Amniotic stem cell (primary cell): ENCODE measurements around the gene C4A.
"Not testable (repeated sequence)": the region's sequence is repeated elsewhere in the genome, so short reads cannot be mapped to it uniquely, and the experiment has no call there.

Source experiments
- DNase-seq: peaks from one replicate; lab custom pipeline; 2025; lab: John Stamatoyannopoulos, UW

The C4A gene

DNA sequence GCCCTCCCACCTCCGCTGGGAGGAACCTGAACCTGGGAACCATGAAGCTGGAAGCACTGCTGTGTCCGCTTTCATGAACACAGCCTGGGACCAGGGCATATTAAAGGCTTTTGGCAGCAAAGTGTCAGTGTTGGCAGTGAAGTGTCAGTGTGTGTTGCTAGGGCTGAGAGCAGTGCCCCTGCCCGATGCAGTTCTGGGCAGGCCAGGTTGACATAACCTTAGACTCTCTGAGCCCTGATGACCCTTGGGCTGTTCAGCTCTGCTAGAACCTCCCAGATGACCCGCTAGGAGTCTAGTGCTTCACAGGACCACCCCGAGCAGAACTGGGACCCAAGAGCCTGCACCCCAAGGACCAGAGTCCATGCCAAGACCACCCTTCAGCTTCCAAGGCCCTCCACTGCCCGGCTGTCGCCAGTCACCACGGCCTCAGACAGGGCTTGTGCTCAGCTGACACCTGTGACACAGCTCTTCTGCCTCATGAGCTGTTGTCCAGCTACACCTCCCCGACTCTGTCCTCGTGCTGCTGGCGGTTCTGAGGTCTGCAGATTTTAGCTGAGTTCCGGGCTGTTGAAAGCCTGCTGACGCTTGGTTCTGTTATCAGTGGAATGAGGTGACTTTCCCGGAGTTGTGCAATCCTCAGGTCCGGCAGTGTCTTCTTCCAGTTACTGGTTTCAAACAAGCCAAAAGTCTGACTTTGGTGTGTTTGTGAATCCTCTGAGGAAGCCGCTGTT, 53.6 kb downstream of the C4A start:
- not testable (repeated sequence) for DNase-seq

DNA sequence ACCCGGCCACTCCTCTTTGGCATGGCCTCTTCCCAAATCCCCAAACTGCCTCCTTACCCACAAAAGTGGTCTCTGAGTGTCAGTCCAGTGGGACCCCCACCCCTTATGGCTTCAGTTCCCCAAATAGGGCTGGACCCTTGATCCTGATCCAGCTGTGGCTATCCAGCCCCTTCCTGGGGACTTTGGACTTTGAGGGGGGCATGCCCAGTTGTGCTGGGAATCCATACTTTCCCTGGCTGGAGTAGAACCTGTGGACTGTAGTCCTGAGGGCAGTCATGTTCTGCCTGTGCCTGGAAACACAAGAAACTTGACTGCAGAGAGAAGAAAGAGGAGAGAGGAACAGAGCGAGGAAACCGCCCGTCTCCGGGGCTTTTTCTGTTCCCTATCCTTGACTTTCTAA, 55.3 kb downstream of the C4A start:
- DNase-seq, result not testable (repeated sequence)

DNA sequence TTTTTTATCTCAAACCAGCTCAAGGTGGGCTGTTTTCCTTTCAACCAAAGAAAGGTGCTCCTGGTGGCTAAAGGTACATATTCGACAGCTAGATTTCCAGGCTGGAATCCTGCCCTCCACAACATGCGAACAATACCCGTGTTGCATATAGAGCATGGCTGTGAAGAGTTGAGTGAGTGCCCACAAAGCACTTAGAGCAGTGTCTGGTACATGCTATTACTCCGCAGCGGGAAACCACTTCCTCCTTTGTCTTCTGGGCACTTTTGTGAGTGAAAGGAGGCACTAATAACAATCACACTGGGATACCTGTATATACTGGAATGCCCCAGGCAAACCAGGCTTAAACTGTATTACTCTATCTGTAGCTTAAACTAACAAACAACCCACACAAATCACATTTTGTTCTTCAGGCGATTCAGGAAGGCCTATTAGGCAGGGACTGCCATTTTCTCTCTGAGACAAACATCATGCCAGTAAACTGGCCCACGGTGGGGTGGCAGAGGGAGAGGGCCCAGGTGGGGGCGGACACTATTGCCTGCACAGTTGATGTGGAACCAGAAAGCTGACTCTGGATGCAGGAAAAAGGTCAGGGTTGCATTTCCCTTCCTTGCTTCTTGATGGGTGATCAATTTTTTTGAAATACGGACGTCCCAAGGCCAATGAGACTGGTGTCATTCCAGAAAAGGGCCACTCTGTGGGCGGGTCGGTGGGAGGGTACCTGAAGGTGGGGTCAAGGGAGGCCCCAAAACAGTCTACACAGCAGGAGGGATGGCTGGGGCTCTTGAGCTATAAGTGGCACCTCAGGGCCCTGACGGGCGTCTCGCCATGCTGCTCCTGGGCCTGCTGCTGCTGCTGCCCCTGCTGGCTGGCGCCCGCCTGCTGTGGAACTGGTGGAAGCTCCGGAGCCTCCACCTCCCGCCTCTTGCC, 56.0 kb downstream of the C4A start, which contains the start of gene CYP21A2:
Gene CYP21A2, plus strand, starts transcription at position 818 of the 927 bp plus-strand sequence. Its CDS starts 8 bp downstream, at position 826.
- not testable (repeated sequence) for DNase-seq

DNA sequence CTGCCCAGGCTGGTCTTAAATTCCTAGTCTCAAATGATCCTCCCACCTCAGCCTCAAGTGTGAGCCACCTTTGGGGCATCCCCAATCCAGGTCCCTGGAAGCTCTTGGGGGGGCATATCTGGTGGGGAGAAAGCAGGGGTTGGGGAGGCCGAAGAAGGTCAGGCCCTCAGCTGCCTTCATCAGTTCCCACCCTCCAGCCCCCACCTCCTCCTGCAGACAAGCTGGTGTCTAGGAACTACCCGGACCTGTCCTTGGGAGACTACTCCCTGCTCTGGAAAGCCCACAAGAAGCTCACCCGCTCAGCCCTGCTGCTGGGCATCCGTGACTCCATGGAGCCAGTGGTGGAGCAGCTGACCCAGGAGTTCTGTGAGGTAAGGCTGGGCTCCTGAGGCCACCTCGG, 57.0 kb downstream of the C4A start:
- not testable (repeated sequence) for DNase-seq

DNA sequence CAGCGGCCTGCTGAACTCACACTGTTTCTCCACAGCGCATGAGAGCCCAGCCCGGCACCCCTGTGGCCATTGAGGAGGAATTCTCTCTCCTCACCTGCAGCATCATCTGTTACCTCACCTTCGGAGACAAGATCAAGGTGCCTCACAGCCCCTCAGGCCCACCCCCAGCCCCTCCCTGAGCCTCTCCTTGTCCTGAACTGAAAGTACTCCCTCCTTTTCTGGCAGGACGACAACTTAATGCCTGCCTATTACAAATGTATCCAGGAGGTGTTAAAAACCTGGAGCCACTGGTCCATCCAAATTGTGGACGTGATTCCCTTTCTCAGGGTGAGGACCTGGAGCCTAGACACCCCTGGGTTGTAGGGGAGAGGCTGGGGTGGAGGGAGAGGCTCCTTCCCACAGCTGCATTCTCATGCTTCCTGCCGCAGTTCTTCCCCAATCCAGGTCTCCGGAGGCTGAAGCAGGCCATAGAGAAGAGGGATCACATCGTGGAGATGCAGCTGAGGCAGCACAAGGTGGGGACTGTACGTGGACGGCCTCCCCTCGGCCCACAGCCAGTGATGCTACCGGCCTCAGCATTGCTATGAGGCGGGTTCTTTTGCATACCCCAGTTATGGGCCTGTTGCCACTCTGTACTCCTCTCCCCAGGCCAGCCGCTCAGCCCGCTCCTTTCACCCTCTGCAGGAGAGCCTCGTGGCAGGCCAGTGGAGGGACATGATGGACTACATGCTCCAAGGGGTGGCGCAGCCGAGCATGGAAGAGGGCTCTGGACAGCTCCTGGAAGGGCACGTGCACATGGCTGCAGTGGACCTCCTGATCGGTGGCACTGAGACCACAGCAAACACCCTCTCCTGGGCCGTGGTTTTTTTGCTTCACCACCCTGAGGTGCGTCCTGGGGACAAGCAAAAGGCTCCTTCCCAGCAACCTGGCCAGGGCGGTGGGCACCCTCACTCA, 57.7 kb downstream of the C4A start:
- DNase-seq, result not testable (repeated sequence)

DNA sequence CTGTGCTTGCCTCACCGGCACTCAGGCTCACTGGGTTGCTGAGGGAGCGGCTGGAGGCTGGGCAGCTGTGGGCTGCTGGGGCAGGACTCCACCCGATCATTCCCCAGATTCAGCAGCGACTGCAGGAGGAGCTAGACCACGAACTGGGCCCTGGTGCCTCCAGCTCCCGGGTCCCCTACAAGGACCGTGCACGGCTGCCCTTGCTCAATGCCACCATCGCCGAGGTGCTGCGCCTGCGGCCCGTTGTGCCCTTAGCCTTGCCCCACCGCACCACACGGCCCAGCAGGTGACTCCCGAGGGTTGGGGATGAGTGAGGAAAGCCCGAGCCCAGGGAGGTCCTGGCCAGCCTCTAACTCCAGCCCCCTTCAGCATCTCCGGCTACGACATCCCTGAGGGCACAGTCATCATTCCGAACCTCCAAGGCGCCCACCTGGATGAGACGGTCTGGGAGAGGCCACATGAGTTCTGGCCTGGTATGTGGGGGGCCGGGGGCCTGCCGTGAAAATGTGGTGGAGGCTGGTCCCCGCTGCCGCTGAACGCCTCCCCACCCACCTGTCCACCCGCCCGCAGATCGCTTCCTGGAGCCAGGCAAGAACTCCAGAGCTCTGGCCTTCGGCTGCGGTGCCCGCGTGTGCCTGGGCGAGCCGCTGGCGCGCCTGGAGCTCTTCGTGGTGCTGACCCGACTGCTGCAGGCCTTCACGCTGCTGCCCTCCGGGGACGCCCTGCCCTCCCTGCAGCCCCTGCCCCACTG, 58.6 kb downstream of the C4A start:
- not testable (repeated sequence) for DNase-seq

DNA sequence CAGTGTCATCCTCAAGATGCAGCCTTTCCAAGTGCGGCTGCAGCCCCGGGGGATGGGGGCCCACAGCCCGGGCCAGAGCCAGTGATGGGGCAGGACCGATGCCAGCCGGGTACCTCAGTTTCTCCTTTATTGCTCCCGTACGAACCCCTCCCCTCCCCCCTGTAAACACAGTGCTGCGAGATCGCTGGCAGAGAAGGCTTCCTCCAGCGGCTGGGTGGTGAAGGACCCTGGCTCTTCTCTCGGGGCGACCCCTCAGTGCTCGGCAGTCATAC, 59.1 kb downstream of the C4A start:
- not testable (repeated sequence) for DNase-seq

DNA sequence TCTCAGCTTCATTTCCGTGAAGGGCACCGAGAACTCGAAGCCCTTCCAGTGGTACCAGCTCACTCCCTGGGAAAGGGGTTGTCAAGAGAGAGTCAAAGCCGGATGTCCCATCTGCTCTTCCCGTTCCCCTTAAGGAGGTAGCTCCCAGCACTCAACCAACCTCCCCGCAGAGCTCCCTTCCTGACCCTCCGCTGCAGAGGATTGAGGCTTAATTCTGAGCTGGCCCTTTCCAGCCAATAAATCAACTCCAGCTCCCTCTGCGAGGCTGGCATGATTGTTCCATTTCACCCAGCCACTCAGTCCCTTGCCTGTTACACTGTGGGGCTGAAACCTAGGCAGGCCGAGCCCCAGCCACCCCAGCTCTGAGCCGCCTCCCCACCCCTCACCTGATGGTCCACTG, 59.5 kb downstream of the C4A start:
- not testable (repeated sequence) for DNase-seq

DNA sequence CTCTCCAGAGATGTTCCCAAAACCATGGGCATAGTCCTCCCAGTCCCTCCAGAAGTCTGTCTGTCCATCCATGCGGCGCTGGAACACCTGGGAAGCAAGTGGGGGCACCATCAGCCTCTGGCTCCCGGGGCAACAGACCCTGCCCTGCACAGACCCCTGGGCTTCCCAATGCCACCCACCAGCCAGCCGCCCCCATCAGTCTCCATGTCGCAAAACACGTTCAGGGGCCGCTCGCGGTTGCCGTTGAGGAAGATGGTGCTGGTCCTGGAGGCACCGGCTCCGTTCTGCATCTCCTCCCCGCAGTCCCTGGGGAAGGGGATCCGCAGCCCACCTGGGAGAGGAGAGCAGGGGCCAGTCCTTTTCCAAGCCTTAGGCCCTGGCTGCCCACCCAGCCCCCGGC, 60.4 kb downstream of the C4A start:
- not testable (repeated sequence) for DNase-seq

DNA sequence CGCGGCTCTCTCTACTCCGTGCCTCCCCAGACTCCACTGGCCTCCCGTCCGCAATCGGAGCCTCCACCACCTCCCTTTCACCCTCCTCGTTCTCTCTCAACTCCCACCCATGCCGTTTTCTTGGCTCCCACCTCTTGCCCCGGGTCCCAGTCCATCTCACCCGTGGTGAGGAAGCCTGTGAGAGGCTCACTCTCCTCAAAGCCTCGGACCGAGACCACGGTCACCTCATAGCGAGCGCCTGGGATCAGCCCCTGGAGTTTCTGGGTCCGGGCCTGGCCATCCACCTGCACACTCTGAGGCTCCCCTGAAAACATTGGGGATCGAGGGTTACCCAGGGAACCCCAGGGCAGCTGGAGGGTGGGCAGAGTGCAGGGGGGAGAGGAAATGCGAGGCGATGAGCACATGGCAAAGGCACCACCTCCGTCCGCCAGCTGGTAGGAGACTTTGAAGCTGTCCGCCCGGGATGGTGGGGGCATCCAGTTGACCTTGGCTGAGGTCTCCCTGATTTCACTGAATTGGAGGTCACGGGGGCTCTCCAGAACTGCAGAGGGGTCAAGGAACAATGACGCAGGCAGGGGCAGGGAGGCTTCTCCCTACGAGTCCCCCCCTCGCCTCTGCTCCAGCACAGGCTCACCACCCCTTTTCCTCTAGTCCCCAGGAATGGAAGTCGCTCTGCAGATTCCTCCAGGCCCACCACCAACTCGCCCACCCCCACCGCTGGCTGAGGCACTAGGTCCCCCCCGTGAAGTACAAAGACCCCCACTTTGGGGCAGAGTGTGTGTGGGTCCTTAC, 61.9 kb downstream of the C4A start:
- DNase-seq, result not testable (repeated sequence)

DNA sequence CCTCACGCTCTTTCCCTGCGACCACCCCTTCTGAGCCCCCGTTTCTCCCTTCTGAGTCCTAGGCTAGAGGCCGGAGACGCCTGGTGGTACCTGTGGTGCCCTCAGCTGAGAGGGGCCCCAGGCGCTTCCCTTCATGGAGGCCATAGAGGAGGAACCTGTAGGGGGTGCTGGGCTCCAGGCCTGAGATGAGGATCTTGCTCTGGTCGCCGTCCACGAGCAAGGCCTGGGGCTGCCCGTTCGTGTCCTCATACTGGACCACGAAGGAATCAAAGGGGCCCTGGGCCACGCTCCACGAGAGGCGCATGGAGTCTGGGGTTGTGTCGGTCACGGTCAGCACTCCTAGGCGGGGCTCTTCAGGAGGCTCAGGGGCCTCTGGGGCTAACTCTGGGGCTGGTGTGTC, 63.1 kb downstream of the C4A start:
- not testable (repeated sequence) for DNase-seq

DNA sequence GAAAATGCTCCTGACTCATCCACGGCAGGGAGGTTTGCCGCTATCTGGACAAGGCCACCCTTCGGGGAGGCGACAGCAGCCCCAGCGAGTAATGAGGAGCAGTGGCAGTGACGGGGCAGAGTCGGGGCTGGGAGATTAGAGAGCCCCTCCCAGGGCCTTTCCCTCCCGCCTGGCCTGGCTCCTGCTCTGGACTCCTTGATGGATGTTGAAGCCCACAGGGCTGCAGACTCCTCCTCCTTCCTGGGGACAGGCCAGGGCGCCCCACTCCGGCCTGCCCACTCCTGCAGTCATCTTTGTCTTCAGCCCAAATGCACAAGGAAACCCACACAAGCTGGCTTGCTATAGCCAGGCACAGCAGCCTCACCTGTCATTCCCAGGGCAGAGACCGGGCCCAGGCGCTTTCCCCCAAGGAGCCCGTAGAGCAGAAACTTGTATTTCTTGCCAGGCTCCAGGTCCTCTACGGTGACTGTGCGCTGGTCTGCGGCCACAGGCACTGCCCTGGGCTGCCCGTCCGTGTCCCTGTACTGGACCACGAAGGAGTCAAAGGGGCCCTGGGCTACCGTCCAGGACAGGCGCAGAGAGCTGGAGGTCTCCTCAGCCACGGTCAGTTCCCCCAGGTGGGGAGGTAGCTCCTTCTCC, 64.1 kb downstream of the C4A start:
- no peak for DNase-seq

DNA sequence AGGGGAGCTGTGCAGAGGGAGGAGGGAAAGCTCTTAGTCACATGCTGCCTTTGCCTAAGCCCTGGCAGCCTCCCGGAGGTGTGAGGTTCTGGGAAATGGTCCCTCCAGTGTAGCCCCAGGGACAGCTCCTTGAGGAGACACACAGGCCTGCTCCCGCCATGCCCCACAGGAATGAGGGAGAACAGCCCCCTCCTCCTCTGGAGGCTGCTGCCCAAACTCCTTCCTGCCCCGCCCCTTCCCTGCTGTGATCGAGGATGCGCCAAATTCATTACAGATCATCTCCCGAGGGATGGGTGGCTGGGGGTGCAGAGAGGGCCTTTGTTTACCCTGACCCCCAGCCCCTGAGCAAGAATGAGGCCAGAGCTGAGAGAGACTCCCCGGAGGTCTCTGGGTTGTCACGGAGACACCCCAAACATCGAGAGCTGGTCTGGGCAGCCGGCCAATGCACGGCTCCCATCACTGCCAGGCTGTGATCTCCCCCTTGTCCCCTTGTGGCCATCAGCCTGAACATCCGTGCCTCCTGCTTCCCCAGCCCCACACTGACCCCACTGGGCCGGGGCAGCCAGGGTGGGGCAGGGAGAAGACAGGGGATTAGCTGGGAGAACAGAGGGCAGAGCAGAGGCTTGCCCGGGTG, 64.7 kb downstream of the C4A start:
- DNase-seq, result no peak

DNA sequence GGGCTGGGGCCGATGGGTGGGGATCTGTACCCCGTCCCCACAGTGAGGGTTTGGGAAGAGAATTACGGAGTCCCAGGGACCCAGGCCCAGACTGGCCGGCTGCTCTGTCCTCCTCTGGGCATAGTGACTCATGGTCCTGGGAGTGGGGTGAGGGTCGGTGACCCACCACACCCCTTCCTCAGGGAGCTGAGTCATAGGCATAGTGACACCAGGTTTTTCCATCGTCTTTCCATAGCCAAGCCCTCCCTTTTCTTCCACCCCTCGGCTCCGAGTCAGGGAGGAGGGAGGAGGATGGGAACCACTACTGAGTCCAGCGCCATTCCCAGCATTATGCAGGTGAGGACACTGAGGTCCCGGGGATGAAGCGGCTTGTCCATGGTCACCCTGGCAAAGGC, 65.2 kb downstream of the C4A start:
- DNase-seq, result no peak

DNA sequence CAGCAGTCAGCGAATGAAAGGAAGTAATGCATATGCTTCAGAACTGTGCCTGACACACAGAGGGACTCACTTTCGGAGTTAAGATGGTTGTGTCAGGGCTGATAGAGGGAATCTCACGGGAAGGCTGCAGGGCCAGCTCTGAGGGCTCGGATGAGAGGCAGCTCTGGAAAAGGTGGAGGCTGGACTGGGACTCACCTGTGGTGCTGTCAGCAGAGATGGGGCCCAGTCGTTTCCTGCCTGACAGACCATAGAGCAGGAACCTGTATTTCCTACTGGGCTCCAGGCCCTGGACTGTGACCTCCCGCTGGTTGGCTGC, 65.6 kb downstream of the C4A start:
- DNase-seq, result no peak

DNA sequence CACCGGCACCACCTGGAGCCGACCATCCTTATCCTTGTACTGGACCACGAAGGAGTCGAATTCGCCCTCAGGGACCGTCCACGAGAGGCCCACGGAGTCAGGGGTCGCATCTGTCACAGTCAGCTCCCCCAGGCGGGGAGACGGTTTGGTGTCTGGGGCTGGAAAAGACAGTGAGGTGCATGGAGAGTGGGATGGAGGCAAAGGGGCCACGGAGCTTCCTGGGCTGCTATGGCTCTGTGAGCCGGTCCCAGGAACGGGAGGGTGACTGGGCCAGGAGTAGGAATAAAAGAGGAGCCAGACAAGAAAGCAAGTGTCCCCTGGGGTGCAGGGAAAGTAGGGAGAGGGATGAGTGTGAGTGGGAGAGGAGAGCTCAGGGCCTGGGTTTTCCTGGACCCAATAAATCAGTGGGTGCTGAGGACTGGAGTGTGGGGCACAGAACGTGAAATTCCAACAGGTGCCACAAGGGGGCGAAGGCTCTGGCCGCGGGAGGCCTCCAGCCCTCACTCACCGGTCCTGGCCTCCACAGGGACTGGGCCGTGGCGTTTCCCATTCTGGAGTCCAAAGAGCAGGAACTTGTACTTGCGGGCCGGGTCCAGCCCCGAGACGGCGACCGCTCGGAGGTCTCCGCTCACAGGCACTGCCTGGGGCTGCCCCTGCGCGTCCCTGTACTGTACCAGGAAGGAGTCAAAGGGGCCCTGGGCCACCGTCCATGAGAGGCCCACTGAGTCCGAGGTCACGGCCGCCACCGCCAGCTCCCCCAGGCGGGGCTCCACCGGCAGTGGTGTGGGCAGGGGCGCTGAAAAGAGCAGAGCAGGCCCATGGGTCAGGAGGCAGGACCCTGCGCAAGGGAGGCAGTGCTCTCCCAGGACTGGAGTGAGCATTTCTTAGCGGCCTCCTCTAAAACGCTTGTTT, 66.3 kb downstream of the C4A start:
- no peak for DNase-seq

DNA sequence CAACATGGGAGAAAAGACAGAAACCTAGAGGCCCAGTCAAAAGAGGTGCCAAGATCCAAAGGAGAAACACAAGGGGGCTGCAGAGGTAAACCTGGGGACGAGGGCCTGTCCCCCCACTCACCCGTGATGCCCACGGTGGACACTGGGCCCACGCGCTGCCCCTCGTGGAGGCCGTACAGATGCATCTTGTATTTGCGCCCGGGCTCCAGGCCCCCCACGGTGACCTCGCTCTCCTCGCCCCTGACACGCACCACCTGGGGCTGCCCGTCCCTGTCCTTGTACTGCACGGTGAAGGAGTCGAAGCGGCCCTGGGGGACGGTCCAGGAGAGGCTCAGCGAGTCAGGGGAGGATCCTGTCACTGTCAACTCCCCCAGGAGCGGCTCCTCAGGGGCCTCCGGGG, 67.3 kb downstream of the C4A start:
- DNase-seq, result not testable (repeated sequence)

DNA sequence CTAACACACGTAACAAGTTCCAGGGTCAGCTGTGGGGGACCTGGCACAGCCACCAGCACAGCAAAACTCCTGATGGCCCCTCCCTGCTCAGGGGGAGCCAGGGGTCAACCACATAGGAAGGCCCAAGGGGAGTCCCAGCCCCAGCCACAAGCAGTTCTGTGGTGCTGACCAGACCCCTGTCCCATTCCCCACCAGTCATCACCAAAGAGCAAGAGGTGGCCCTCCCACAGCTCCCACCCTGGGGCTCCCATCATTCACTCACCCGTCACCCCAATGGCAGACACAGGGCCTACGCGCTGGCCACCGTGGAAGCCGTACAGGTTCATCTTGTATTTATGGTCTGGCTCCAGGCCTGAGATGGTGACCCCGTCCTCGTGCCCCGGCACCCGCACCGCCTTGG, 67.9 kb downstream of the C4A start:
- DNase-seq, result not testable (repeated sequence)

DNA sequence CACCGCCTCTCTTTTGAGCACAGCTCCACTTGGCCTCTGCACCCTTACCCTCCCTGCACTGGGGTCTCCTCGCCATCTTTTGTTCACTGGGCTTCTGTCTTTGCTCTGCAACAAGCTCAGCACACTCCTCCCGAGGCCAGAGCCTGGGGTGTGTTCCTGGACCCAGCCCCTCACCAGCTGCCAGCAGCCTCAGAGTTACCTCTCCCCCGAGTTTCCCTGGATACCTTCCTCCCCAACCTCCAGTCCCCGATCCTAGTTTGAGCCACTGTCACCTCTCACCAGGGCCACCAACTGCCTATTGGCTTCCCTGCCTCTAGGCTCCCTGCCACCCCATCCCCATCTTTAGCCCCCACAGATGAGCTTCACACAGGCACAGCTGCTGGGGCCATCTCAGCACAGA, 68.7 kb downstream of the C4A start:
- no peak for DNase-seq
